ENCODE measurements around the gene ELAC1.
"Not testable (repeated sequence)": the region's sequence is repeated elsewhere in the genome, so short reads cannot be mapped to it uniquely, and the experiment has no call there.

ELAC1 gene

GRCh38 chr18:50934545-50935211 lies 33.2 kb upstream of the ELAC1 start:
- in situ Hi-C loops (cut with MboI; ENCODE audit: low sequenced_read_pairs, unreplicated experiment), result no loop called here
- TF ChIP-seq CTCF (IDR thresholded peaks at IDR 0.05; ENCODE audit: borderline replicate concordance, control extremely low read depth, extremely low read depth, insufficient read depth, missing control alignments), result no peak
- DNase-seq (ENCODE audit: low spot score), result no peak

- no peak for DNase-seq (ENCODE audit: low spot score)
- in situ Hi-C loops (cut with MboI; ENCODE audit: low sequenced_read_pairs, unreplicated experiment), result no loop called here
- TF ChIP-seq CTCF (IDR thresholded peaks at IDR 0.05; ENCODE audit: borderline replicate concordance, control extremely low read depth, extremely low read depth, insufficient read depth, missing control alignments), result no peak
Measured at GRCh38 chr18:50935493-50936191, 32.2 kb upstream of the ELAC1 start.

- in situ Hi-C loops (cut with MboI; ENCODE audit: low sequenced_read_pairs, unreplicated experiment), result no loop called here
- TF ChIP-seq CTCF (IDR thresholded peaks at IDR 0.05; ENCODE audit: borderline replicate concordance, control extremely low read depth, extremely low read depth, insufficient read depth, missing control alignments), result no peak
Measured at GRCh38 chr18:50937183-50937582, 30.7 kb upstream of the ELAC1 start.

GRCh38 chr18:50938912-50939311 lies 28.9 kb upstream of the ELAC1 start:
- DNase-seq (ENCODE audit: low spot score), result no peak
- in situ Hi-C loops (cut with MboI; ENCODE audit: low sequenced_read_pairs, unreplicated experiment), result no loop called here
- TF ChIP-seq CTCF (IDR thresholded peaks at IDR 0.05; ENCODE audit: borderline replicate concordance, control extremely low read depth, extremely low read depth, insufficient read depth, missing control alignments), result no peak

More at GRCh38 chr18:50937183-50937582, 30.7 kb upstream of the ELAC1 start:
- no peak for DNase-seq (ENCODE audit: low spot score)

- no peak for DNase-seq (ENCODE audit: low spot score)
- in situ Hi-C loops (cut with MboI; ENCODE audit: low sequenced_read_pairs, unreplicated experiment), result no loop called here
- no peak for TF ChIP-seq CTCF (IDR thresholded peaks at IDR 0.05; ENCODE audit: borderline replicate concordance, control extremely low read depth, extremely low read depth, insufficient read depth, missing control alignments)
Measured at GRCh38 chr18:50944245-50944932, 23.5 kb upstream of the ELAC1 start.

- DNase-seq (ENCODE audit: low spot score); in situ Hi-C loops (cut with MboI; ENCODE audit: low sequenced_read_pairs, unreplicated experiment): not testable (repeated sequence)
Measured at GRCh38 chr18:50945918-50946317, 21.9 kb upstream of the ELAC1 start.

GRCh38 chr18:50947899-50948298 lies 19.9 kb upstream of the ELAC1 start:
- in situ Hi-C loops (cut with MboI; ENCODE audit: low sequenced_read_pairs, unreplicated experiment), result no loop called here
- DNase-seq (ENCODE audit: low spot score), result no peak
- TF ChIP-seq CTCF (IDR thresholded peaks at IDR 0.05; ENCODE audit: borderline replicate concordance, control extremely low read depth, extremely low read depth, insufficient read depth, missing control alignments), result no peak
